ENCODE results near the gene CATSPERE. TPM values are rescaled to one million over a fixed set of nuclear protein-coding genes. Genes with fewer than 3 reads are reported as not detected.

Gene CATSPERE
- total RNA-seq, 4 donors from 2014 or later: 0.49 to 0.58 (median 0.56) TPM; not detected in 1

- peaks cover 25% of the 10 kb centered on the region in 2 donors for H3K4me1 ChIP-seq
- H3K9me3 ChIP-seq: no peaks in the 10 kb centered on the region
- no peaks in the 10 kb centered on the region for H3K27me3 ChIP-seq
- in situ Hi-C loops (cut with MboI; ENCODE audit: low sequenced_read_pairs in 4 of 4): loop anchor here in 1 of 4 donors (25.0 kb wide), 1 partner anchor 211 kb away; the partner anchor contains the start of genes ADSS2 and CATSPERE
- peak in 1 of 2 donors; percentile 95 for ATAC-seq
- DNase-seq: peak in 1 of 2 donors; percentile 41
- H3K36me3 ChIP-seq: no peaks in the 10 kb centered on the region
- intact Hi-C loops (cut with DNase I; ENCODE audit: low total_unique reads): no loop called here
- peak overlapping the region; percentile 33 to 70 (median 56) for H3K27ac ChIP-seq
- H3K4me3 ChIP-seq: no peak overlapping the region
- TF ChIP-seq, protein P1, sequence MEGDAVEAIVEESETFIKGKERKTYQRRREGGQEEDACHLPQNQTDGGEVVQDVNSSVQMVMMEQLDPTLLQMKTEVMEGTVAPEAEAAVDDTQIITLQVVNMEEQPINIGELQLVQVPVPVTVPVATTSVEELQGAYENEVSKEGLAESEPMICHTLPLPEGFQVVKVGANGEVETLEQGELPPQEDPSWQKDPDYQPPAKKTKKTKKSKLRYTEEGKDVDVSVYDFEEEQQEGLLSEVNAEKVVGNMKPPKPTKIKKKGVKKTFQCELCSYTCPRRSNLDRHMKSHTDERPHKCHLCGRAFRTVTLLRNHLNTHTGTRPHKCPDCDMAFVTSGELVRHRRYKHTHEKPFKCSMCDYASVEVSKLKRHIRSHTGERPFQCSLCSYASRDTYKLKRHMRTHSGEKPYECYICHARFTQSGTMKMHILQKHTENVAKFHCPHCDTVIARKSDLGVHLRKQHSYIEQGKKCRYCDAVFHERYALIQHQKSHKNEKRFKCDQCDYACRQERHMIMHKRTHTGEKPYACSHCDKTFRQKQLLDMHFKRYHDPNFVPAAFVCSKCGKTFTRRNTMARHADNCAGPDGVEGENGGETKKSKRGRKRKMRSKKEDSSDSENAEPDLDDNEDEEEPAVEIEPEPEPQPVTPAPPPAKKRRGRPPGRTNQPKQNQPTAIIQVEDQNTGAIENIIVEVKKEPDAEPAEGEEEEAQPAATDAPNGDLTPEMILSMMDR (IDR thresholded peaks at IDR 0.05 in 4 of 5, conservative IDR thresholded peaks at IDR 0.05 in 1 of 5): no peak
- no peak for TF ChIP-seq POLR2A (IDR thresholded peaks at IDR 0.05)
Measured at GRCh38 chr1:244672946-244673682, 212.0 kb downstream of the CATSPERE start.

GRCh38 chr1:244674446-244674845, 213.4 kb downstream of the CATSPERE start:
- Histone ChIP-seq H3K4me3 (no peak overlapping the region), H3K27ac (peak overlapping the region in 3 of 4 donors; percentile 36 to 70 (median 48)), H3K27me3 (no peaks in the 10 kb centered on the region), H3K36me3 (no peaks in the 10 kb centered on the region), H3K9me3 (no peaks in the 10 kb centered on the region), H3K4me1 (peaks cover 38% of the 10 kb centered on the region in 2 donors)
- ATAC-seq (no peak), DNase-seq (no peak)
- in situ Hi-C loops (cut with MboI; ENCODE audit: low sequenced_read_pairs in 4 of 4) (loop anchor here in 1 of 4 donors (25.0 kb wide), 1 partner anchor 212 kb away; the partner anchor contains the start of genes ADSS2 and CATSPERE), intact Hi-C loops (cut with DNase I; ENCODE audit: low total_unique reads) (no loop called here)
- TF ChIP-seq, protein P1 (IDR thresholded peaks at IDR 0.05 in 4 of 5, conservative IDR thresholded peaks at IDR 0.05 in 1 of 5): no peak
- TF ChIP-seq POLR2A (IDR thresholded peaks at IDR 0.05): no peak

- DNase-seq (no peak), ATAC-seq (no peak)
- in situ Hi-C loops (cut with MboI; ENCODE audit: low sequenced_read_pairs in 4 of 4) (no loop called here), intact Hi-C loops (cut with DNase I; ENCODE audit: low total_unique reads) (no loop called here)
- Histone ChIP-seq H3K4me1 (peaks cover 40 to 42% of the 10 kb centered on the region in 2 donors), H3K9me3 (no peaks in the 10 kb centered on the region), H3K27me3 (no peaks in the 10 kb centered on the region), H3K4me3 (no peak overlapping the region), H3K27ac (peak overlapping the region in 3 of 4 donors; percentile 36 to 70 (median 48)), H3K36me3 (no peaks in the 10 kb centered on the region)
- TF ChIP-seq, protein P1 (IDR thresholded peaks at IDR 0.05 in 4 of 5, conservative IDR thresholded peaks at IDR 0.05 in 1 of 5): no peak
- no peak for TF ChIP-seq POLR2A (IDR thresholded peaks at IDR 0.05)
Measured at GRCh38 chr1:244675167-244675566, 214.1 kb downstream of the CATSPERE start.

- intact Hi-C loops (cut with DNase I; ENCODE audit: low total_unique reads) (no loop called here), in situ Hi-C loops (cut with MboI; ENCODE audit: low sequenced_read_pairs in 4 of 4) (no loop called here)
- TF ChIP-seq, protein P1 (IDR thresholded peaks at IDR 0.05 in 4 of 5, conservative IDR thresholded peaks at IDR 0.05 in 1 of 5): no peak
- no peak for TF ChIP-seq POLR2A (IDR thresholded peaks at IDR 0.05)
- DNase-seq (no peak), ATAC-seq (no peak)
- H3K27me3 ChIP-seq: no peaks in the 10 kb centered on the region
- no peaks in the 10 kb centered on the region for H3K9me3 ChIP-seq
- peaks cover 0 to 4% of the 10 kb centered on the region in 2 donors for H3K36me3 ChIP-seq
- H3K27ac ChIP-seq: no peak overlapping the region
- H3K4me3 ChIP-seq: no peak overlapping the region
- peaks cover 38 to 39% of the 10 kb centered on the region in 2 donors for H3K4me1 ChIP-seq
Measured at GRCh38 chr1:244678697-244679096, 217.6 kb downstream of the CATSPERE start.
